DND-41 (cell line): ENCODE data around the gene GLE1.

ENCODE experiments used
- EZH2 ChIP-seq: IDR thresholded peaks from 3 replicates; pipeline ENCODE4 v1.6.1; 2012; ENCODE audit warnings: borderline replicate concordance, low read depth, mild to moderate bottlenecking, moderate library complexity, low read length, inconsistent platforms; ENCODE audit not compliant: severe bottlenecking
- TF ChIP-seq, protein P1 (sequence below): IDR thresholded peaks from 2 replicates; pipeline ENCODE4 v1.5.1; 2012; ENCODE audit warnings: borderline replicate concordance, low read length, moderate library complexity, mild to moderate bottlenecking; ENCODE audit not compliant: poor library complexity, severe bottlenecking; ENCODE audit errors: extremely low read depth

DNA sequence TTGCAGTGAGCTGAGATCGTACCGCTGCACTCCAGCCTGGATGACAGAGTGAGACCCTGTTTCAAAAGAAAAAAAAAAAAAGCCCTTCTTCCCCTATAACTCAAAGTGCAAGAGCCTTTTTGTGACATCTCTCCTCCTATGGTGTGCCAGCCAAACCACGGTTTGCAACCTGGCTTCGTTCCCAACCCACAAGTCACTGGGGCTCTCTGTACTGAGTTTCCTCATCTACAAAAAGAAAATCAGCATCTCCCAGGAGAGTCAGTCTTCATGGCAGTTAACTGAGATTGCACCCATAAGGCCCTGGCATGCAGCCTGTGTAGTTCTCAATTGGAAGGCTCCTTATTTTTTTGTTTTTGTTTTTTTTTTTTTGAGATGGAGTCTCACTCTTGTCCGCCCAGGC, 34.0 kb upstream of the GLE1 start:
- TF ChIP-seq, protein P1, sequence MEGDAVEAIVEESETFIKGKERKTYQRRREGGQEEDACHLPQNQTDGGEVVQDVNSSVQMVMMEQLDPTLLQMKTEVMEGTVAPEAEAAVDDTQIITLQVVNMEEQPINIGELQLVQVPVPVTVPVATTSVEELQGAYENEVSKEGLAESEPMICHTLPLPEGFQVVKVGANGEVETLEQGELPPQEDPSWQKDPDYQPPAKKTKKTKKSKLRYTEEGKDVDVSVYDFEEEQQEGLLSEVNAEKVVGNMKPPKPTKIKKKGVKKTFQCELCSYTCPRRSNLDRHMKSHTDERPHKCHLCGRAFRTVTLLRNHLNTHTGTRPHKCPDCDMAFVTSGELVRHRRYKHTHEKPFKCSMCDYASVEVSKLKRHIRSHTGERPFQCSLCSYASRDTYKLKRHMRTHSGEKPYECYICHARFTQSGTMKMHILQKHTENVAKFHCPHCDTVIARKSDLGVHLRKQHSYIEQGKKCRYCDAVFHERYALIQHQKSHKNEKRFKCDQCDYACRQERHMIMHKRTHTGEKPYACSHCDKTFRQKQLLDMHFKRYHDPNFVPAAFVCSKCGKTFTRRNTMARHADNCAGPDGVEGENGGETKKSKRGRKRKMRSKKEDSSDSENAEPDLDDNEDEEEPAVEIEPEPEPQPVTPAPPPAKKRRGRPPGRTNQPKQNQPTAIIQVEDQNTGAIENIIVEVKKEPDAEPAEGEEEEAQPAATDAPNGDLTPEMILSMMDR, result no peak
- TF ChIP-seq EZH2, result no peak
